ENCODE data around the gene CPXM2.

Gene CPXM2

DNA sequence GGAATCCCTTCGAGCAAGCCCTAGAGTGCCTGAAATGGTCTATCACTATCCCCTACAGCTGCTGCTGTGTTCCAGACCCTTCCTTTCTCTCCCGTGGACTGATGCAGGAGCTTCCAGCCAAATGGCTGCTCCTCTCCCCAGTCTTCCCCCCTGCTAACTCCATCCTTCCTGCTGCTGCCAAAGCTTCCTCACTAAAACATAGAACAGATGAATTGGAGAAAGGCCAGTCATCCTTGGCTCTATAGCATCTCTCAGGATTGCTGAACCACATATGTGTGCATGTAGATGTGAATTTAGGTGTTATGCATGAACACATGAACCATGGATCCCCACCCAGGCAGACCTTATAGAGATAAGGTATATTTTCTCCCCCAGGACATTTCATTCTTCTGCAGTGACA lies 164.8 kb downstream of the CPXM2 start:
- DNase-seq: no peak

DNA sequence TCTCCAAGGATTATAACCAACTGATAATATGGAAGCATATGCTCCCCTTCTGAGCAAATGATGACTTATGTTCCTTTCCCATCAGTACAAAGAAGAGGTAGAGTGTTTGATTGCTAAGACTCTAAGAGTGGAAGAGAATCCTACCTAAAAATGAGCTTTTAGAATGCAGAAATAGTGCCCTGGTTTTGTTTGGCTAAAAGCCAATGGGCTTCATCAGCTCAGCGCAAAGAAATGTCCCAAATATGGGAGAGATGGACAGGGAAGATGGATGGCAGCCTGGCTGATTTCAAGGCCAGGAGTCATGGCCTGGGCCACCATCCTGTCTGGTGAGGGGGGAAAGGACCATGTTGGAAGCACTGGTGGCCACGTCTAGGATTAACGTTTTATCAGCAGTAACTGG lies 165.2 kb downstream of the CPXM2 start:
- no peak for DNase-seq

GRCh38 chr10:123724747-123725146 lies 166.9 kb downstream of the CPXM2 start:
- DNase-seq: no peak

DNA sequence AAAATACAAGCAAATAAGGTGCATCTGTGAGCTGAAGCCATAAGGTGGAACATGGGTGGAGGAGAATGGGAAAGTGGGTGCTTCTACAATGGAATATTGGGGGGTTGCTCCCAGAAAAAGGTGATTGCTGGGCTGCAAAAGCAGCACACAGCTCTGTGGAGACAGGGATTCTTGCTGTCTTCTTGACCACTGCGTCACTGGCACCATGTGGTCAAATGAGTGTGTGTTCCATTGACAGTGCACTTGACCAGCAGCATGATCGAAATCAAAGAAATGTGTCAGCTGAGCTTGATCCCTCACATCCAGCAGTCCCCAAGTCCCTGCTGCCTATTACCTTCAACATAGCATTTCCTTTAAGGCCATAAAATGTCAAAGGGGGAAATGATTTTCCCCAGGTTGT lies 169.3 kb downstream of the CPXM2 start:
- DNase-seq: no peak

- no peak for DNase-seq
Observed at GRCh38 chr10:123721441-123722049, 170.1 kb downstream of the CPXM2 start.

DNA sequence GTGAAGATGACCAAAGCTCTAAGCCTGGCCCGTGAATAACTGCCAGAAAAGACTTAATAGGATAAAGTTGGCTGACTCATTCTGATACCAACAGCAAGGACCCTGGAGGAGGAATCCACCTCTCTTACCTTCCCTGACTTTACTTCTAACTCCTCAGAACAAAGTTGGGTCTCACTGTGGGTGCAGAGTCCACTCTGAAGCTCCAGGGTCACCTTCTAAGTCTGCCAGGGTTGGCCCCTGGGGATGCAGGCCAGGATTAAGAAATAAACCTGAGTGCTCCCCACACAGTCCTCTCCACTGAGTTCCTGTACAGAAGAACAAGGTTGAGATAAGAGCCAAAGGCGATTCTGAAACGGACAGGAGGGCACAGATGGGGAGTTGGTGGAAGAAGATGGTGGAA lies 171.1 kb downstream of the CPXM2 start:
- no peak for DNase-seq

- no peak for DNase-seq
Observed at GRCh38 chr10:123718544-123719060, 173.0 kb downstream of the CPXM2 start.

DNA sequence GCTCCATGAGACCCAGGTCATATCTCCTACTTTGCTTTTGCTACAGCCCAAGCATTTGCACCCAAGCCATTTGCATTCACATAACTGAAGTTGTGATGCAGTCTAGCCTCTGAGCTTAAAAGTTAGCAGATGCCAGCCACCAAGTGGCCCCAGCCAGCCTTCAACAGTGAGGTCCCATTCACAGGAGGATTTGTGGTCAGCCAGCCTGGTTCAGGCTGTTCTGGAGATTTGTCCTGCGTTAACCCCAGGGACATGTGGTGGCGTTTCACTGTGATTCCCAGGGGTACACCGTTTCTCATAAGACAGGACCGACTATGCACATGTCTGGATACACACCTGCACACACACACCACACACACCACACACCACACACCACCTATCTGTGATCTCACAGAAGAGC lies 174.3 kb downstream of the CPXM2 start:
- DNase-seq: no peak

DNA sequence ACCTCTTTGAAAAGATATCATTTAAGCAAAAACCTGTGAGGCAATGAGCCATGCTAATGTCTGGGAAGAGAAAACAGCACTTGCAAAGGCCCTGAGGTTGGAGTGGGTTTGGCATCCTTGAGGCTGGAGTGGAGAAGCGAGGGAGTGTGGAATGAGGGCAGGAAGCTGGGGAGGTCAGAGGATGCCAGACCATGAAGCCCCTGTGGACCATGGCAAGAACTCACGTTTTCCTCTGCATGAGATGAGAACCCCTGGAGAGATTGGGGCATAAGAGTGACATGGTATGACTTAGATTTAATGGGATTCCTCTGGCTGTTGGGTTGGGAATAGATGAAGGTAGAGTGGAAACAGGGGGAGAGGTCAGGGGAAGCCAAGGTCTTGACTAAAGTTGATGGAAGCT lies 176.1 kb downstream of the CPXM2 start:
- no peak for DNase-seq

- no peak for DNase-seq
Observed at GRCh38 chr10:123706236-123706635, 185.4 kb downstream of the CPXM2 start.

DNA sequence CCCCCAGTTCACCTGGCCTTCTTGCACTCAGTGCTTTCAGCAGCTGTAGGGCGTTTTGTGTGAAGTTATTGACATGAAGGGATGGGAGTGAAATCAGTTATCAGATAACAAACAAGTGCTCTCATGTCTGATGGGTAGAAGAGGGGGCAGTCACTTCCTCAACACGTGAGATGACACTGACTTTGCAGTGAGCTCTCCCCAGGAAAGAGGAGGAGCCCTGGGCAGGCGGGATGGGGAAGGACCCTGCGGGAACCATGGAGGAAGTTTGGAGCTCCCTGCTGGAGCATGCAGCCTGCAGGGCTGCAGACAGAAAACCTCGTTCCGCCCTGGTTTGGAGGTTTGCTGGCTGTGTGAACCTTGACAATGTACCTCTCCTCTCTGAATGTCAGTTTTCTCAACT lies 186.8 kb downstream of the CPXM2 start:
- DNase-seq: no peak

- no peak for DNase-seq
Observed at GRCh38 chr10:123704076-123704475, 187.5 kb downstream of the CPXM2 start.

DNA sequence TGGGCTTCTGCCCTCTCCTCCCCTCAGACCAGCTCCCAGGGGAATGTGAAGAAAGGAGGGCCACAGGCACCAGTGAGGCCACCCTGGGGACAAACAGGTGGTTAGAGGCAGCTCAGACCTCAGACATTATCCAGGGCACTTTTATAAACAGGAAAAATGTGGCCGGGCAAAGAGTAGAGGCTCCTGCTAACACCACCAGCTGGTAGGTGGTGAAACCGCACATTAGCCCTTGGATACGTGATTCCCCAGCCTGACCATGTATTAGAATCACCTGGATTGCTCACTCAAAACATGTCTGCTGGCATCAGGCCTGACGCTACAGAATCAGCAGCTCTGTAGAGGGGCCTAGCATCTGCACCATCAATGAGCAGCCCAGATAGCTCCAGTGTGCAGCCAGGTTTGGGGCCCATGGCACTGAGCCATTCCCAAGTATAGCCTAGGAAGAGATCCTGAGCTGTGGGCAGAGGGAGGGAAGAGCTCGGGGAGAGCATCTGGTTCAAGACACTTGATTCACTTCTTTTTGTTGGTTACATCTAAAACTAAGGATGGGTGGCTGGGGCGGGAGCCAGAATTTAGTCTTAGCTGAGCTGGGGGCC lies 188.3 kb downstream of the CPXM2 start:
- DNase-seq: no peak
